Right ventricle myocardium inferior (tissue), 1 donor: ENCODE measurements around the gene FOCAD. TPM values are rescaled to one million over a fixed set of nuclear protein-coding genes. Genes with fewer than 3 reads are reported as not detected.

Source experiments
- ATAC-seq: fragments of 200-7000 bp; cut with Tn5 transposase; one replicate; pipeline ENCODE4 v1.9.1; 2020; ENCODE audit warnings: mild to moderate bottlenecking, moderate library complexity
- DNase-seq: peaks from one replicate; pipeline ENCODE4 v3.0.0; 2021; ENCODE audit errors: missing footprints
- intact Hi-C: fragments of 100-400 bp; cut with DNase I; formaldehyde crosslinking; loops from one replicate; pipeline ENCODE4 v1.11.0; 2022
- total RNA-seq: library from RNA; stranded (reverse); fragmentation: NEBNext Ultra II Directional; extraction: Animal tissue kit (Norgen Biotek cat#: 25700); gene quantifications from one replicate; pipeline ENCODE4 v1.2.1, GENCODE V29; 2021
- donor health status: DM: no; HTN: yes; CAD: no; lungs with severe emphysema.

Gene FOCAD
- total RNA-seq, 1 donor from 2014 or later, result 29.8 TPM

DNA sequence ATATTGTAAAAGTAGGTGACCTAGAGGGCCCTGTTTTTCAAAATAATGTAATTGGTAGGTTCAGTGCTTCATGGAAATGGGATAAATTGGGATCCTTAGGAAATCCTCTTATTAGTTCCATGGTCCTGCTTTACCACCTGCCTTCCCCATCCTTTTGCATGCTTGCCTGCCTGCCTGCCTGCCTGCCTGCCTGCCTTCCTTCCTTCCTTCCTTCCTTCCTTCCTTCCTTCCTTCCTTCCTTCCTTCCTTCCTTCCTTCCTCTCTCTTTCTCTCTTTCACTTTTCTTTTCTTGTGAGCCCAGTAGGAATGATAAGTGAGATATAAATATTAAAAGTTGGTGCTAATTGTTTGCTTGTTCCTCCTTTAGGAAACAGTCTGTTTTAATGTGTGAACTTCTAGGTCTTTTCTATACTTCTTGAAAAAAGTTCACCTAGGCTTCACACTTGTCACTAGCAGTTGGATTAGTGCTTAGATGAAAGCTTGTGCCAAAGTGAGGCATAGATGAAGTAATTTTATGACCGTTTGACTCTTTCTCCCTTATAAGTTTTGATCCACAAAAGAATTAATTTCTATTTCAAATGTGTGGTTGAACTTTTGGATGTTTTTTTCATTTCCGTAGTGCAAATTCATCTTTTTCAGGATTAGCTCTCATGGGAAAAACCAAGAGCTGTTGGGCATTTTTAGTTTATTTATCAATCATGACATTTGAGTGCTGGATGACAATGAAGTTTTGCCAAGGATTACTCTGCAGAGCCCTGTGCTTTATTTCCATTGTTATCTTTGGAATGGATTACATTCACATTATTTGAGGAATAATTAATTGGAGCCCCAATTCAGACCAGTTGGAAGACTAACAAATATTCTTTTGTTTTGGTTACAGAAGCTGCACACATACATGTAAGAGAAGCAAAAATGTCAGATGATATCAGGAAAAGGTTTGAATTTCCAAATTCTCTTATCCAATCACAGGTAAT, 30.7 kb downstream of the FOCAD start:
- no peak for ATAC-seq

DNA sequence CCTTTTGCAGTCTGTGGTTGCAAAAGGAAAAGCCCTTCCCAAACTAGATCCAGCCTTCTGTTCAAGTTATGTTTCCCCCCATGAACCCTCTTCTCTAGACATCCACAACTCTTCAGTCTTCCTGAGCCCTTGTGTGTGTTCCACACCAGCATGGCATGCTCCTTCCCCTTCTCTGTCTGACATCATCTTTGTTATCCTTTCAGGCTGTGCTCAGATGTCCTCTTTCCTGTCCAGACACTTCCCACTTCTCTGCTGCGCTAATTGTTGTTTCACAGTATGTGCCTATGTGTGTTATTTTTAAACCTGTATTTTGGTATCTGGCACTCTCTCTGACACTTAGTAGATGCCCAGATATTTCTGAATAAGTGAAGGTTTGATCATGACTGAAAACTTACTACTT, 38.2 kb downstream of the FOCAD start:
- ATAC-seq, result peak; percentile 93
- intact Hi-C loops, result no loop called here
- DNase-seq, result no peak

More for the DNA sequence above, 30.7 kb downstream of the FOCAD start:
- intact Hi-C loops, result no loop called here
- DNase-seq, result no peak

DNA sequence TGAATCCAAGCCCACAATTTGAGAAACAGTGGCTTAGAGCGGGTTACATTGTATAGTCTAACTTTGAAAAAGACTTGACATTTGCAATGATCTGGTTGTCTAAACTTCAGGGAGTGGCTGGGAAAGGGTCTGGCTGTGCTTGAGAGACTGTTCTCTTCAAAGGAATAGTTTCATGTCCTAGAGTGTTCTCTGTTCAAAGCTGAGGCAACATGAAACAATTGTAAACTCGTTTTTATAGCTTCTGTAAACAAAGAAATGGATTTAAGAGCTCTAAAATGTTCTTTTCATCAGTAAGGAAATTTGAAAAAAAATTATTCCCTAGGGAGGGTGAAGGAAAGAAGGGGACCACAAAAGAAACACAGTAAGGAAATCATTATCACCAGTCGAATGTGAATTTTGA, 41.6 kb downstream of the FOCAD start:
- intact Hi-C loops, result no loop called here
- ATAC-seq (no peak), DNase-seq (no peak)

DNA sequence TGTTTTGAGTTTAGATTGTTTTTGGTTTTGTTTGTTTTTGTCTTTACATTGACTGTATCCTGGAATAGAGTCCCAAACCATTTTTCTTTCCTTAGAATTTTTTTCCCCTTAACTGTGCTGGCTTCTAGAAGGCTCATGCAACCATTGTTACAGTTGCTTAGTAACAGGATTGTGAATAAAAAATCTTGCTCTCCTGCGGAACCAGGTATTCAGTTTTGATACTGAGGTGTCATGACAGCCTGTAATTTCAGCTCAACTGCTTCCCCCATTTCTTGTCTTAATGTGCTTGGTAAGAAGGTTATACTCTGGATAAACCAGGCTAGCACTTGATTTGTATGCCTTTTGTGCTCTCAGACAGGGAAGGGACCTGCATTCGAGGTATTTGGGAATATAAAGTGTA, 42.1 kb downstream of the FOCAD start:
- no peak for ATAC-seq
- intact Hi-C loops, result no loop called here
- no peak for DNase-seq

DNA sequence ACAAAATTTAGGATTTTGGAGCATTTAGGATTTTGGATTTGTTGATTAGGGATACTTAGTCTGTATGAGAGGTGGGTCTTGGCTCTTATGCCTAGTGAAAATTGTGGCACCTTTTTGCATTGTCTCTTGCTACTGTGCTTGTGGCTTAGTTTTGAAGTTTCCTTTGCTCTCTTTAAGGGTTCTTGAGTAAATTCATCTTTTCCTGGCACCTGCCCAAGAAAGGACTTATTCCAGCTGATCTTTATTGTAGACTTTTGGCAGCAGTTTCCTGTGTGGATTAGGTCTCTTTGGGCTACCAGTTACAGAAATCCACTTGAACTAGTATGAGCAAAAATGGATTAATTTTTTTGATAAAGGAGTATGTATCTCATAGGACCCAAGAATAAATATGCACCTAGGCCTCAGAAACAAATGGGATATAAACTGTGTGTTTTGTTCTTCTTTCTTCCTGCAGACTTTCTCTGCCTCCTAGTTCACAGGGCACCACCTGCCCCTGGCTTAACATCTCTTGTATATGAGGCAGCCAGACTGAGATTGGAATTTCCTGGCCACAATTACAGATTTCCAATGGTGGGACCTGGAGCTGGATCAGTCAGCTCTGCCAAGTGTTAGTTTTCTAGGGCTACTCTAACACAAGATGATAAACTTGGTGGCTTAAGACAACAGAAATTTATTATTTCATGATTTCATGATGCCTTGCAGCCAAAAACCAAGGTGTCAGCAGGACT, 44.6 kb downstream of the FOCAD start:
- intact Hi-C loops, result no loop called here
- ATAC-seq, result no peak
- DNase-seq, result no peak

DNA sequence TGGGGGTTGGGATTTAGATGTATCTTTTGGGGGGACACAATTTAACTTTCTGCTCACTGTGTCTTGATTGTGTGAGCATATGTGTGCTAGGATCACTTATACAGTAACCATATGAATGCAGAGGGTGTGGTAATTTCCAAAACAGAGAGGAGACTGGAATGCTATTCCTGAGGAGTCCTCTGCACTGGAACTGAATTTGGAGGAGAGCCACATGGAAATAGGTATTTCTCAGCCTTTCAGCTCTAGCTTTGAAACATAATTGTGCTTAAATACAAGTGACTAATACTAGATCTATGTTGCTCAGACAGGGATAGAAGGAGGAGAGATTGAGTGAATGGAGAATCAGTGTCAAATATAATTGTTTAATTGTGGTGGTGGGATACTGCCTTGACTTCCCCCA, 45.5 kb downstream of the FOCAD start:
- no peak for DNase-seq
- intact Hi-C loops, result no loop called here
- no peak for ATAC-seq

DNA sequence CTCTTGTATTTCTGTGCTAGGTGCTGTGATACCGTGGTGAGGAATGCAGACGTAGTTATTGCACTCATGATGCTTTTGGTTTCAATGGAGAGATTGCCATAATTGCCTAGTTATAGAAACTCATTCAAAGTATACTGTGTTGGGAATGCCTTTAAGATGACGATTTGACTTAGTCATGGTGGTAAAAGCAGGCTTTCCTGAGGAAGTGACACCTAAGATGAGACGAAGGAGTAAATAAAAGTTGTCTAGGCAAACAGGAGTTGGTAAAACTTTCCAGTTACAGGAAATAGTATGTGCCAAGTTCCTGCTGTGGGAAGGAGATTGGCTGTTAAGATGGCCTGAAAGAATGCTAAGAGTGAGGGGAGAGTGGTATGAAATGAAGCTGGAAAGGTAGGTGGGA, 48.1 kb downstream of the FOCAD start:
- DNase-seq, result no peak
- intact Hi-C loops, result no loop called here
- no peak for ATAC-seq

DNA sequence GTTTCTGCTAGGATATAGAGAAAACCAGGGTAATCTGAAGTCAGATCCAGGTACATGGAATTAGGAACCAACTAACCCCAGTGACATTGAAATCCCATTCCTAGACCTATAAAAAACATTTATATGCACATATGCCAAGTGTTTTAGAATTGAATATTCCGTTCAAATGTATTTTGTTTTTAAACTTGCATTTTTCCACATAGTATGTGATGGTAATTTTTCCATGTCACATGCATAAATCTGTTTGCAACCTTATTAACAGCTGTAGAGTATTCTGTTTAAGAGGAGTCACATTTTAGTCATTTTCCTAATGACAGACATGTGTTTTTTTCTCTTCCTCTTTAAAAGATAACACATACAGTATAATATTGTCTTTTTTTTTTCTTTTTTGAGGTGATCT, 50.2 kb downstream of the FOCAD start:
- ATAC-seq (no peak), DNase-seq (no peak)
- intact Hi-C loops, result no loop called here

DNA sequence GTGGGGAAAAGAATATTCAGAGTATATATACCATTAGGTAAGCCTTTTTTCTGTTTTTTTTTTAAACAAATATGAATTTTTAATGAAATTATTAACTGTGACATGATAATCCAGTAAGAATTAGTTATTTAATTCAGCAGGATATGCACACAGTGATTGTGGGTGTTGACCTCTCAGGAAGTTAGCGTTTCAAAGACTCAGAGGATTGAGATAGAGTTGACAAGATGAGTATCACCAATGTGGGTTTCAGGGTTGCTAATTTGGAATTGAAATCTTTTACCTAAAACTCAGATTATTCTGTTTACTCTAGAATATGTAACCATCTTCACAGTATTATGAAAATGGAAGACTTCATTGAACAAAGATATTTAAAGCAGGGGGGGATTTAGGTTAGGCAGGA, 56.2 kb downstream of the FOCAD start:
- ATAC-seq (no peak), DNase-seq (no peak)
- intact Hi-C loops, result no loop called here

DNA sequence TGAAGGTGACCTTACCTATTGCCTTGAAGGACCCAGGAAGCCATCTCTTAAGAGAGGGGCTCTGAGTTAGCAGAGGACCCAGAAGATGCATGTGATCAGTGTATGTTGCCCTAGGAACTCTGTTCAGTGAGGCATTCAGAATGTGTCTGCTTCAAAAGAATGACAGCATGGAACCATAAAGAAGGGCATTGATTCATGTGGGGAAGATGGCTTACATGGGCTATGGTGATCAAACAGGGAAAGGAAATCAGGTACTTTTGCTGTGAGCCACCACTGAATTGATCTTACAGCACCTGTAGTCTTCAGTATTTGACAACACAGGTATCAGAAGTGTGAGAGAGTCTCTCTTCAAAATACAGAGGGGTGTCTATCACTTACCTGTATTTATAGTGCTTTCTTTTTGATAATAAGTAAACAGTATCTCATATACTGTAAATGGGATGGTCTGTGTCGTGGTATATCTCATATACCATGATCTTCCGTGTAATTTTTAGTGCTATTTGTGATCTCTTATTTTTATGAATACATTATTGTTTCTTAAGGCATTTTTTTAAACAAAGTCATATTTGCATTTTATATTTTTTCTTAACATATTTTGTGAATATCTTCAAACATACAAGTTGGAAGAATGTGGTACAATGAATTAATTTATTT, 57.0 kb downstream of the FOCAD start:
- intact Hi-C loops, result no loop called here
- DNase-seq (no peak), ATAC-seq (no peak)

DNA sequence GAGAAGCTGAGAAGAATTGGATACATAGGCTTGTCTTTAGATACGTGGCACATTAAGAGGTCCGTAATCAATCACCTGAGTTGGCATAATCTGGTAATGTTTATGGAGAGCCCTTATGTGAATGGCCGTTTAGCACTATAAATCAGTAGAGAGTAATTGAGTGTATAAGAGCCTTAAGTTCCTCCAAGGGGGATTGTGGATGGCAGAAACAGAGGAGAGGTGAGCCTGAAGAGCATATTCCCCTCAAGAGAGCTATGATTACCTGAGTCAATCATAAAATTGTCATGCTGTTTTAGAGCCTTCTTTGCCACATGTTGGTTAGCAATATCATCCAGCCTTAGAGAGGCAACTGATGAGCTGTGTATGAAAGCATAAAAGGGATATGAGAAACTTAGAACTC, 58.8 kb downstream of the FOCAD start:
- DNase-seq (no peak), ATAC-seq (no peak)
- intact Hi-C loops, result no loop called here

DNA sequence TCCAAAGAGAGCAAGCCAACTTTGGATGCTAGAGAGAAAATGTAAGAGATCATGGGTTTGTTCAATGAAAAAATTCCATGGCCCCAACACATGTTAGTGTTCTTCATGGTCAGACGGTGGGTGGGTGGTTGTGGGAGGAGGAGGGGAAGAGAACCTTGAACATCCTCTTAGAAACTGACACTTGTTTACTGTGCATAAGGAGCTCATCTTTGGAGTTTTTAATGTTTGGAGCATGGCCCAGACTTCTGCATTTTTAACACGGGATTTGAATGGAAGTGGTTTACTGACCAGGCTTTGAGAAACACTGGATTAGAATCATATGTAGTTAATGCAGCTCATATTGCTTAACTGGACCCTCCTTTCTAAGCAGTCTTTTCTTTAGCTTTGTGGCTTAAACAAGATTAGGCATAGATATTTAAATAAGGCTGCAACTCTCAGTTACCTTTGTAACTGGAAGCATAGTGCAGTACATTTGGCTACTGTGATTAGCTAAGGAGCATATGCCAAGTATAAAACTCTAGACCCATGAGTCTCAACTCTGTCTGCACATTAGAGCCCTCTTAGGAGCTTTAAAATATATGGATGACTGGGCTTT, 60.1 kb downstream of the FOCAD start:
- no peak for DNase-seq
- intact Hi-C loops, result no loop called here
- ATAC-seq, result no peak

DNA sequence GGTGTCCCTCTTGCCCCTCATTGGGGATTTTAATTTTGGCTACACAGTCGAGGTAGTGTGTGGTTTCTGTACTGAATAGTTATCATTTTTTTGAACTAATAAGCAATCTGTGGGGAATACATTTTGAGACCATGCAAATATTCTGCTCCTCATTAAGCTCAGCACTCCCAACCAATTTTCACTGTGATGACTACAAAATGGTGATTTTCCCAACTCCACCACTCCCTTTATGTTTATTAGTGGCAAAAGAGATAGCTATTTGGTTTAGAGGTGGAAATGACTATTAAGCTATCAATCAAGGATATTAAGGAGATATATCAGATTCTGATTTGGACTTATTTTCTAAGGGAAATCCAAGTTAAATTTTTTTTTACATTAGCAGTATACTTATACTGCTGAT, 62.9 kb downstream of the FOCAD start:
- intact Hi-C loops, result no loop called here
- ATAC-seq, result no peak
- DNase-seq, result no peak

DNA sequence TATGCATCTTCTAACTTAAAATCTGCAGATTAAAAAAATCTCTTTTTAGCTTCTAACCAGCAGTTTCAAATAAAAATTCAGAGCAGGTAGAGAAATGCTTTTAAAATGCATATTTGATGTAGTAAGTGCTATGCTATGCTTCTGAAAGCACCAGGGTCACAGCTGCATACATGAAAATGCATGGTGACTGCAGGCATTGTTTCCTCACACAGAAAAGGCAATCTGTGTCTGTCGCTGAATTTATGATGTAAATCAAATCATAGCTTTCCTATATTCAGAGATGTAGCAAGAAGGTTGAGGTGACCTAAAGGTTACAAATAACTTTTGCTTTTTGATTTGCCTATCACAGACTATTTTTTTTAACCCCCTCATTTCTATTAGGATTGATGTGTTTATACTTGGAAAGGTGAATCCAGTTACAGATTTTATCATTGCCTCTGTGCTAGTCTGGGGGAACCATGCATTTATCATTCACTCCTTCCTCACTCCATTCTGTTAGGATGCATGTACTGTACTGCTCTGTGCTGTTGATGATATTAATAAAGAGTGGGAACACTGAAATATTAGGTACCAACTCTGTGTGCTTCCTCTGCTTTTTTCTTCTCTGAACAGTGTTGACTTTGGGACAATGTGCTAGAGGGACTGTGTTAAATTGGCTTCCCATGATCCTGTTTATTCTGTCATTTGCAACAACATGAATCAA, 65.6 kb downstream of the FOCAD start:
- intact Hi-C loops, result no loop called here
- ATAC-seq (no peak), DNase-seq (no peak)

DNA sequence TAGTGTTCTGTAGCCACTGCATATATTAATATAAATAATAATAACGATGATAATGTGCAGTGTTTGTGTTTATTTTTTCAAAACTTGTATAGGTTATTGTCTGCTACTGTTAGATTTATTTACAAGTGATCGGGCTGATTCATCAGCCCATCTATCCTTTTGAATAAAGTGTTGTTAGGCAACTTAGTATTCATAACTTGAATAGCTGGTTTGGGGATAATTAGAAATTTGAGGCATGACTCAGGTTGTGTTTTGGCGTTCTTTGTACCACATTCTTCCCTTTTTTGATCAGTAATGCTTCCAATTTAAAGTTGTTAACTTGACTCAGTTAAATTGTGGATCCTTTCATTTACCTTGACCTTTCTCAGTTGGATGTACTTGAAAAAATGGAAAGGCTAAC, 69.7 kb downstream of the FOCAD start:
- DNase-seq (no peak), ATAC-seq (no peak)
- intact Hi-C loops, result no loop called here

DNA sequence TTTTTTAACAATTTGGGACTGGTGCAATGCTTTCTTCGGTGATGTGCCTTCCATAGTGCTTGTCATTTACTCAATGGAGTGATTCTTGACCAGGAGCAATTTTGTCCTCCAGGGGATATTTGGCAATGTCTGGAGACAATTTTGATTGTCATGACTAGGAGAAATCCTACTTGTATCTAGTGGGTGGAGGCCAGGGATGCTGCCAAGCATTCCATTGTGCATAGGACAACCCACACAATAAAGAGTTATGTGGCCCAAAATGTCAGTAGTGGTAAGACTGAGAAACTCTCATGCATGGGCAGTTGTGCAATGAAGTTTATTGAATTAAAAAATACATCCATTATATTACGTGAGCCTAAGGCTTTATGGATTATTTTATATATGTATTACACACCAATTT, 70.5 kb downstream of the FOCAD start:
- DNase-seq (no peak), ATAC-seq (no peak)
- intact Hi-C loops, result no loop called here

DNA sequence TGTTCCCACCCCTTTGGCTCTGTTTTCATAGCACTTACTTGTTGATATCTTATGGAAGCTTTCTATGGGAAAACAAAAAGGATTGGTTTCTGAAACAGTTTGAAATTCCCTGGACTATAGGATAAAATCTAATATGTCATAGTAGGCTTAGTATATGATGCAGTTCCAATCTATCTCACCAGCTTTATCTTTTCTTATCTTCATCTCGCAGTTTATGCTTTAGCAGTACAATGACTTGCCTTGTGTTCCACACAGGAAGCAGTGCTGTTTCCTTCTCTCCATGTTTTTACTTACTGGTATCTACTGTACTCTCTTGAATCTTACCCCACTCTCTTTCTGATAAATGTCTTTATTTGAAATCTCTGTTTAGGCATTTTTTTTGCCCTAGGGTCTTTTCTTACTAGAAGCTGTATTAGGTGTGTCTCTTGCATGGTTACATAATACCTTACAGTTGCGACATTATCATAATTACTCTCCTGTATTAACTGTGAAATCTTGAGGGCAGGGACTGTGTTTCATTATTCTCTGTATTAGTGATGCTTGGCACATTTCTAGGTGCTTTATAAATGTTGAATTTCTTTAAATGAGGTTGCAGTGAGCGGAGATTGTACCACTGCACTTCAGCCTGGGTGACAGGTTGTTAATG, 76.3 kb downstream of the FOCAD start:
- intact Hi-C loops, result loop anchor here (10.0 kb wide), 1 partner anchor 136 kb away; the partner anchor contains the start of gene MLLT3
- ATAC-seq (no peak), DNase-seq (no peak)

DNA sequence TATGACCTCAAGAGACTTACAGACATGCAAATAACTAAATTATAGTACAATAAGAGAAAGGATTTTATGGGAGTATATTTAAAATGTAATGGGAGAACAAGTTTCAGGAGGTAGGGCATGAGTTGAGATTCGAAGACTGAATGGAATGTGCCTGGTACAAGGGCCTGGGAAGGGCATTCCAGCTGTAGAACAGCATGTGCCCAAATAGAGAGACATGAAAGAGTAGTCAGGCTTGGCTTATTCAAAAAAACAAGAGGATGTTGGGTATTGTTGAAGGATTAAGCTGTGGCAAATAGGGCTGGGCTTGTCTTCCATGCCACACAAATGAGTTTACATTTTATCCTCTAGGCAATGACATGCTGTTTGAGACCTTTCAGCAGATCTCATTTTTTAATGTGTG, 86.9 kb downstream of the FOCAD start:
- intact Hi-C loops, result no loop called here
- no peak for DNase-seq
- ATAC-seq, result no peak
